Lower leg skin (tissue), 3 donors: ENCODE measurements around the gene PAQR8.

ENCODE experiments used
- CTCF ChIP-seq, 3 donors: fragments of 450-650 bp; IDR thresholded peaks; one replicate each; pipeline ENCODE4 v1.5.1; 2016; ENCODE audit warnings: antibody characterized with exemption in 3 of 3, mild to moderate bottlenecking in 3 of 3, moderate library complexity in 2 of 3
- POLR2A ChIP-seq, 2 donors: fragments of 450-650 bp; IDR thresholded peaks; one replicate each; pipeline ENCODE4 v1.6.1; 2016 to 2017; ENCODE audit warnings: antibody characterized with exemption in 2 of 2, mild to moderate bottlenecking in 1 of 2, moderate library complexity in 1 of 2

GRCh38 chr6:52361945-52362442 is at the start of gene PAQR8:
- TF ChIP-seq CTCF (IDR thresholded peaks at IDR 0.05) (no peak), POLR2A (IDR thresholded peaks at IDR 0.05) (no peak)
